ENCODE results near the gene PROB1. TPM values are rescaled to one million over a fixed set of nuclear protein-coding genes. Genes with fewer than 3 reads are reported as not detected.
"Not testable (repeated sequence)": the region's sequence is repeated elsewhere in the genome, so short reads cannot be mapped to it uniquely, and the experiment has no call there.

The PROB1 gene
- total RNA-seq, 3 donors from 2014 or later = 0.58 to 0.98 (median 0.94) TPM

GRCh38 chr5:139364466-139364865 is 30.4 kb downstream of the PROB1 start:
- H3K9me3 ChIP-seq = no peaks in the 10 kb centered on the region
- H3K36me3 ChIP-seq (ENCODE audit: low read depth) = no peaks in the 10 kb centered on the region

GRCh38 chr5:139363937-139364336 is 31.0 kb downstream of the PROB1 start:
- H3K4me3 ChIP-seq = no peak overlapping the region
- no peak for DNase-seq
- intact Hi-C loops (cut with DNase I, micrococcal nuclease) = no loop called here
- H3K36me3 ChIP-seq (ENCODE audit: low read depth) = no peaks in the 10 kb centered on the region
- no peaks in the 10 kb centered on the region for H3K4me1 ChIP-seq (ENCODE audit: low read depth)
- no peaks in the 10 kb centered on the region for H3K9me3 ChIP-seq
- TF ChIP-seq, protein P1, sequence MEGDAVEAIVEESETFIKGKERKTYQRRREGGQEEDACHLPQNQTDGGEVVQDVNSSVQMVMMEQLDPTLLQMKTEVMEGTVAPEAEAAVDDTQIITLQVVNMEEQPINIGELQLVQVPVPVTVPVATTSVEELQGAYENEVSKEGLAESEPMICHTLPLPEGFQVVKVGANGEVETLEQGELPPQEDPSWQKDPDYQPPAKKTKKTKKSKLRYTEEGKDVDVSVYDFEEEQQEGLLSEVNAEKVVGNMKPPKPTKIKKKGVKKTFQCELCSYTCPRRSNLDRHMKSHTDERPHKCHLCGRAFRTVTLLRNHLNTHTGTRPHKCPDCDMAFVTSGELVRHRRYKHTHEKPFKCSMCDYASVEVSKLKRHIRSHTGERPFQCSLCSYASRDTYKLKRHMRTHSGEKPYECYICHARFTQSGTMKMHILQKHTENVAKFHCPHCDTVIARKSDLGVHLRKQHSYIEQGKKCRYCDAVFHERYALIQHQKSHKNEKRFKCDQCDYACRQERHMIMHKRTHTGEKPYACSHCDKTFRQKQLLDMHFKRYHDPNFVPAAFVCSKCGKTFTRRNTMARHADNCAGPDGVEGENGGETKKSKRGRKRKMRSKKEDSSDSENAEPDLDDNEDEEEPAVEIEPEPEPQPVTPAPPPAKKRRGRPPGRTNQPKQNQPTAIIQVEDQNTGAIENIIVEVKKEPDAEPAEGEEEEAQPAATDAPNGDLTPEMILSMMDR (IDR thresholded peaks at IDR 0.05) = no peak
- ATAC-seq = peak; percentile 25

More at GRCh38 chr5:139364466-139364865, 30.4 kb downstream of the PROB1 start:
- ATAC-seq (no peak), DNase-seq (no peak)
- TF ChIP-seq, protein P1 (IDR thresholded peaks at IDR 0.05) = no peak
- H3K4me3 ChIP-seq = no peak overlapping the region
- H3K4me1 ChIP-seq (ENCODE audit: low read depth) = no peaks in the 10 kb centered on the region
- intact Hi-C loops (cut with DNase I, micrococcal nuclease) = no loop called here

GRCh38 chr5:139361835-139362429 is 33.0 kb downstream of the PROB1 start:
- ATAC-seq (no peak), DNase-seq (no peak)
- Histone ChIP-seq H3K4me1 (ENCODE audit: low read depth) (no peaks in the 10 kb centered on the region), H3K9me3 (no peaks in the 10 kb centered on the region), H3K4me3 (no peak overlapping the region), H3K36me3 (ENCODE audit: low read depth) (no peaks in the 10 kb centered on the region)
- TF ChIP-seq, protein P1 (IDR thresholded peaks at IDR 0.05) = no peak
- intact Hi-C loops (cut with DNase I, micrococcal nuclease) = no loop called here

GRCh38 chr5:139360384-139360783 is 34.5 kb downstream of the PROB1 start:
- no peaks in the 10 kb centered on the region for H3K4me1 ChIP-seq (ENCODE audit: low read depth)
- DNase-seq = no peak
- ATAC-seq = no peak
- H3K36me3 ChIP-seq (ENCODE audit: low read depth) = no peaks in the 10 kb centered on the region
- intact Hi-C loops (cut with DNase I, micrococcal nuclease) = no loop called here
- H3K4me3 ChIP-seq = no peak overlapping the region
- TF ChIP-seq, protein P1 (IDR thresholded peaks at IDR 0.05) = no peak
- no peaks in the 10 kb centered on the region for H3K9me3 ChIP-seq

GRCh38 chr5:139358064-139358463 is 36.8 kb downstream of the PROB1 start:
- Histone ChIP-seq H3K4me3 (no peak overlapping the region), H3K4me1 (ENCODE audit: low read depth) (no peaks in the 10 kb centered on the region), H3K9me3 (no peaks in the 10 kb centered on the region), H3K36me3 (ENCODE audit: low read depth) (no peaks in the 10 kb centered on the region)
- TF ChIP-seq, protein P1 (IDR thresholded peaks at IDR 0.05) = no peak
- ATAC-seq = no peak
- intact Hi-C loops (cut with DNase I, micrococcal nuclease) = no loop called here
- DNase-seq = no peak

- ATAC-seq; H3K36me3 ChIP-seq (ENCODE audit: low read depth); H3K4me1 ChIP-seq (ENCODE audit: low read depth); H3K9me3 ChIP-seq; intact Hi-C loops (cut with DNase I, micrococcal nuclease); DNase-seq; H3K4me3 ChIP-seq: not testable (repeated sequence)
Measured at GRCh38 chr5:139355900-139356299, 39.0 kb downstream of the PROB1 start.

Data from mucosa of descending colon (tissue), 3 donors.